K562 (cell line): ENCODE results near the gene OVOL1. TPM values are rescaled to one million over a fixed set of nuclear protein-coding genes. Genes with fewer than 3 reads are reported as not detected.

Experiments used
- ATAC-seq: fragments of 200-7000 bp; cut with Tn5 transposase; 3 replicates; pipeline ENCODE4 v1.9.1; 2020; ENCODE audit warnings: moderate library complexity
- BruUV-seq: library from RNA; stranded (reverse); fragments of 400-500 nt; replicated peaks from 2 replicates; lab custom pipeline; 2021; lab: Mats Ljungman, UMichigan
- CTCF ChIA-PET: fragments of 300-600 bp; formaldehyde crosslinking; extraction: SDS; loops from one replicate; lab custom pipeline; 2021; ENCODE audit warnings: low intra/inter-chr PET ratio; lab: Yijun Ruan, JAX
- POLR2A ChIA-PET: fragments of 300-600, 350-650 bp; sonication (Branson Sonifier 250); formaldehyde crosslinking; extraction: SDS; loops from one replicate; lab custom pipeline; 2021; ENCODE audit warnings: antibody characterized with exemption, inconsistent platforms; lab: Yijun Ruan, JAX
- DNase-seq, 4 experiments: peaks; one replicate each; pipeline versions ENCODE4 v3.0.0 to v3.0.0-alpha.2; 2011 to 2018; ENCODE audit warnings: low spot score in 3 of 4, mixed read lengths in 3 of 4; ENCODE audit errors: extremely low read depth in 1 of 4
- FAIRE-seq: peaks from 2 replicates; lab custom pipeline; 2011; peaks lifted over from hg19 to GRCh38; lab: Jason Lieb, UNC
- H2AFZ ChIP-seq: 2 replicates; pipeline ENCODE4 v1.6.0; 2011; ENCODE audit warnings: low read depth, low read length, control low read depth, inconsistent platforms
- H3K27ac ChIP-seq: fragments of 200-600 bp; 3 replicates; pipeline ENCODE4 v1.8.0; 2011; ENCODE audit warnings: low read depth, mild to moderate bottlenecking, control low read depth, inconsistent platforms, low read length, moderate library complexity, mixed read lengths; ENCODE audit errors: extremely low read depth
- H3K27me3 ChIP-seq, 2 experiments: fragments of 300-600 bp in 1 of 2; 2 replicates in 1 of 2; 3 replicates in 1 of 2; pipeline versions ENCODE4 v1.6.0 to v1.8.0; 2011; ENCODE audit warnings: inconsistent platforms in 2 of 2, low read length in 2 of 2, mild to moderate bottlenecking in 1 of 2, mixed read lengths in 1 of 2, moderate library complexity in 1 of 2; ENCODE audit not compliant: control insufficient read depth in 2 of 2, insufficient read depth in 2 of 2
- H3K36me3 ChIP-seq: fragments of 300-600 bp; 3 replicates; pipeline ENCODE4 v1.8.0; 2011; ENCODE audit warnings: mild to moderate bottlenecking, low read length, inconsistent platforms; ENCODE audit not compliant: control insufficient read depth, insufficient read depth
- H3K4me1 ChIP-seq, 2 experiments: fragments of 200-600 bp in 1 of 2; replicated peaks in 1 of 2; 2 replicates in 1 of 2; 3 replicates in 1 of 2; pipeline versions ENCODE4 v1.5.1 to v1.8.0; 2011; ENCODE audit warnings: inconsistent platforms in 2 of 2, low read length in 2 of 2, mild to moderate bottlenecking in 1 of 2, mixed read lengths in 1 of 2, moderate library complexity in 1 of 2; ENCODE audit not compliant: control insufficient read depth in 2 of 2, insufficient read depth in 2 of 2
- H3K4me2 ChIP-seq: 2 replicates; pipeline ENCODE4 v1.6.1; 2011; ENCODE audit warnings: low read length, control low read depth, inconsistent platforms, mixed read lengths; ENCODE audit not compliant: insufficient read depth
- H3K4me3 ChIP-seq: fragments of 200-600 bp; sonication (generic), shearing (Covaris generic); 2 replicates; pipeline ENCODE4 v1.5.1; 2016; ENCODE audit warnings: control low read depth, inconsistent platforms
- H3K79me2 ChIP-seq: fragments of 200-600 bp; 3 replicates; pipeline ENCODE4 v1.8.0; 2011; ENCODE audit warnings: low read length, inconsistent platforms; ENCODE audit not compliant: control insufficient read depth, insufficient read depth
- H3K9ac ChIP-seq, 2 experiments: 2 replicates each; pipeline versions ENCODE4 v1.6.0 to v1.6.1; 2011; ENCODE audit warnings: low read depth in 2 of 2, low read length in 2 of 2, control low read depth in 1 of 2, inconsistent platforms in 1 of 2, mild to moderate bottlenecking in 1 of 2, mixed read lengths in 1 of 2; ENCODE audit not compliant: insufficient read depth in 1 of 2
- H3K9me1 ChIP-seq: one replicate; pipeline ENCODE4 v1.6.0; 2011; ENCODE audit warnings: inconsistent platforms, mild to moderate bottlenecking, low read length, moderate library complexity; ENCODE audit not compliant: control insufficient read depth, insufficient read depth
- H3K9me3 ChIP-seq: replicated peaks from 2 replicates; pipeline ENCODE4 v1.5.1; 2011; ENCODE audit warnings: low read depth, low read length, inconsistent platforms; ENCODE audit not compliant: control insufficient read depth, insufficient read depth
- H4K20me1 ChIP-seq: replicated peaks from 2 replicates; pipeline ENCODE4 v1.6.1; 2011; ENCODE audit warnings: low read length, inconsistent platforms, mixed read lengths; ENCODE audit not compliant: control insufficient read depth, insufficient read depth
- ARNT ChIP-seq, 2 experiments: fragments of 450-650 bp; IDR thresholded peaks; 2 replicates each; pipeline ENCODE4 v1.6.1; 2016; ENCODE audit warnings: mild to moderate bottlenecking in 1 of 2
- CCAR2 ChIP-seq: fragments of 200-400 bp; formaldehyde crosslinking; IDR thresholded peaks from 2 replicates; pipeline ENCODE4 v1.6.1; 2017; ENCODE audit warnings: mild to moderate bottlenecking, low read depth, low read length
- CEBPB ChIP-seq: fragments of 450-650 bp; IDR thresholded peaks from 2 replicates; pipeline ENCODE4 v1.6.1; 2016; ENCODE audit warnings: missing genetic modification characterization, missing compliant biosample characterization
- CTBP1 ChIP-seq: fragments of 450-650 bp; IDR thresholded peaks from 2 replicates; pipeline ENCODE4 v1.6.1; 2016; ENCODE audit warnings: borderline replicate concordance
- DPF2 ChIP-seq: fragments of 450-650 bp; IDR thresholded peaks from 2 replicates; pipeline ENCODE4 v1.6.1; 2016
- EP300 ChIP-seq: IDR thresholded peaks from 2 replicates; pipeline ENCODE4 v1.6.1; 2012; ENCODE audit warnings: low read length, improper control_type of control experiment
- PREB ChIP-seq: sonication (generic); formaldehyde crosslinking; IDR thresholded peaks from 2 replicates; pipeline ENCODE4 v1.8.1; 2023; ENCODE audit warnings: mild to moderate bottlenecking, missing genetic modification reagents
- PRMT5 ChIP-seq: sonication (generic); formaldehyde crosslinking; IDR thresholded peaks from 2 replicates; pipeline ENCODE4 v1.5.0; 2020; ENCODE audit warnings: missing genetic modification reagents
- RBM15 ChIP-seq: fragments of 200-400 bp; formaldehyde crosslinking; IDR thresholded peaks from 2 replicates; pipeline ENCODE4 v1.6.1; 2018; ENCODE audit warnings: mild to moderate bottlenecking, low read length, moderate library complexity; ENCODE audit not compliant: insufficient read depth
- RBM22 ChIP-seq: fragments of 200-400 bp; formaldehyde crosslinking; IDR thresholded peaks from 2 replicates; pipeline ENCODE4 v1.6.1; 2018; ENCODE audit warnings: low read length, low read depth; ENCODE audit not compliant: poor library complexity, severe bottlenecking
- RCOR1 ChIP-seq, 2 experiments: IDR thresholded peaks; 2 replicates each; pipeline ENCODE4 v1.6.1; 2012; ENCODE audit warnings: low read depth in 2 of 2, low read length in 2 of 2, borderline replicate concordance in 1 of 2, improper control_type of control experiment in 1 of 2
- SMAD2 ChIP-seq: fragments of 150-350 bp; IDR thresholded peaks from 2 replicates; pipeline ENCODE4 v1.6.1; 2014; ENCODE audit warnings: low read depth, mild to moderate bottlenecking, low read length
- SMAD4 ChIP-seq: fragments of 250-450 bp; sonication (Bioruptor Pico); conservative IDR thresholded peaks from 2 replicates; pipeline ENCODE4 v1.8.0; 2021; ENCODE audit warnings: inconsistent platforms, mild to moderate bottlenecking, moderate library complexity
- TARDBP ChIP-seq: fragments of 450-650 bp; IDR thresholded peaks from 2 replicates; pipeline ENCODE4 v1.6.1; 2016
- ZNF134 ChIP-seq: fragments of 250-450 bp; sonication (Bioruptor Pico); conservative IDR thresholded peaks from 2 replicates; pipeline ENCODE4 v1.4.0; 2020
- ZNF165 ChIP-seq: fragments of 250-450 bp; sonication (Bioruptor Pico); IDR thresholded peaks from 2 replicates; pipeline ENCODE4 v1.4.0; 2020; ENCODE audit warnings: borderline replicate concordance
- ZNF224 ChIP-seq: sonication (generic); formaldehyde crosslinking; IDR thresholded peaks from 2 replicates; pipeline ENCODE4 v1.8.0; 2022; ENCODE audit warnings: mild to moderate bottlenecking, missing genetic modification reagents
- WGBS: fragments of 100-300 bp; shearing (Covaris generic); methylation state at CpG from one replicate; pipeline ENCODE4 v1.1.6; 2016; ENCODE audit warnings: low coverage, mixed read lengths; ENCODE audit not compliant: insufficient coverage; ENCODE audit errors: missing lambda C conversion rate; 5-methylcytosine and 5-hydroxymethylcytosine counted together
- in situ Hi-C: fragments of 300-500 bp; cut with MboI; formaldehyde crosslinking; loops from 4 replicates; pipeline ENCODE4 v1.15.0; 2018; ENCODE audit warnings: inconsistent platforms, mixed read lengths
- intact Hi-C: fragments of 100-400 bp; cut with micrococcal nuclease; formaldehyde crosslinking; loops from 2 replicates; pipeline ENCODE4 v1.14.2; 2022
- polyA plus RNA-seq, 8 experiments: library from polyadenylated mRNA; depleted of rRNA in 4 of 8; stranded (reverse) in 5 of 8; unstranded in 3 of 8; fragments of >200 nt; fragmentation: Nextera tagmentation in 2 of 8; fragmentation: Illumina TruSeq in 1 of 8; extraction: Ambion mirVana in 2 of 8; extraction: Trizol in 1 of 8; gene quantifications; 2 replicates each; pipeline versions ENCODE4 v1.2.1 to v1.2.3, GENCODE V29; 2011 to 2014; ENCODE audit warnings: inconsistent platforms in 1 of 8, missing spikeins in 1 of 8
- total RNA-seq, 7 experiments: library from RNA; depleted of rRNA in 6 of 7; stranded (reverse); fragments of >200 nt in 6 of 7; fragmentation: Illumina TruSeq in 2 of 7; extraction: Trizol in 2 of 7; gene quantifications; 2 replicates each; pipeline versions ENCODE4 v1.2.1 to v1.2.3, GENCODE V29; 2011 to 2021; ENCODE audit warnings: low replicate concordance in 1 of 7

Gene OVOL1
- total and polyA plus RNA-seq, 9 of the 15 experiments (the other 6 are each of a cell fraction or from before 2014, with no cell fraction given) = 0.09 TPM; not detected in 8

- H3K79me2 ChIP-seq = no peaks in the 10 kb centered on the region
- no peaks in the 10 kb centered on the region for H3K9me3 ChIP-seq
- no peak overlapping the region for H2AFZ ChIP-seq
- intact Hi-C loops = no loop called here
- H3K27ac ChIP-seq = no peak overlapping the region
- no peak overlapping the region for H3K4me2 ChIP-seq
- BruUV-seq = no TSS peak
- DNase-seq (no peak), ATAC-seq (no peak)
- H3K4me3 ChIP-seq = no peak overlapping the region
- peaks cover 87 to 92% of the 10 kb centered on the region in 2 experiments for H3K27me3 ChIP-seq
- H3K9ac ChIP-seq = no peak overlapping the region
- in situ Hi-C loops = no loop called here
- H3K4me1 ChIP-seq = peaks cover 0 to 32% of the 10 kb centered on the region in 2 experiments; a peak in 1 of 5 replicates
- TF ChIP-seq PRMT5 = no peak
- TF ChIP-seq CCAR2 = no peak
- TF ChIP-seq TARDBP = no peak
- no peak for TF ChIP-seq ZNF165 (CRISPR knock-in tag)
- TF ChIP-seq CEBPB = no peak
- no peak for TF ChIP-seq RBM15
- TF ChIP-seq ARNT (IDR thresholded peaks at IDR 0.05) = no peak
- TF ChIP-seq PREB (CRISPR knock-in tag) = no peak
- no peak for TF ChIP-seq SMAD2
- no peak for TF ChIP-seq DPF2
- TF ChIP-seq CTBP1 = no peak
- TF ChIP-seq SMAD4 = no peak
- TF ChIP-seq EP300 = no peak
- TF ChIP-seq RCOR1 (IDR thresholded peaks at IDR 0.05; ENCODE audit: borderline replicate concordance in 1 of 2, low read depth in 2 of 2, low read length in 2 of 2) = no peak
- TF ChIP-seq ZNF134 (CRISPR knock-in tag) = no peak
- TF ChIP-seq RBM22 = no peak
- TF ChIP-seq ZNF224 (CRISPR knock-in tag) = no peak
- TF ChIP-seq, all 486 proteins: peak for 0
- Histone ChIP-seq H3K9me1 (no peaks in the 10 kb centered on the region), H4K20me1 (peaks cover 17% of the 10 kb centered on the region; the same call in 1 of the 2 replicates), H3K36me3 (no peaks in the 10 kb centered on the region)
- ChIA-PET POLR2A (interaction anchor here (0.6 to 1.3 kb wide), 5 partner anchors 8 to 296 kb away, joined by 3 read pairs; partner anchors contain the start of genes AP5B1 and MALAT1), CTCF (no interaction called here)
- no peak for FAIRE-seq
- WGBS = 8% methylated on average over 42 of the region's 42 CpGs
These were observed 8.0 kb downstream of the OVOL1 start for GRCh38 chr11:65794570-65795510.
